HCT116 (cell line): Measurements from ENCODE around the gene PPEF2. TPM values are rescaled to one million over a fixed set of nuclear protein-coding genes. Genes with fewer than 3 reads are reported as not detected.

Experiments used
- ATAC-seq: fragments of 200-7000 bp; cut with Tn5 transposase; 2 replicates; pipeline ENCODE4 v1.9.1; 2020; ENCODE audit warnings: mild to moderate bottlenecking, moderate library complexity
- BruUV-seq: library from RNA; stranded (reverse); fragments of 400-500 nt; replicated peaks from 2 replicates; lab custom pipeline; 2021; lab: Mats Ljungman, UMichigan
- CTCF ChIA-PET: fragments of 300-600 bp; sonication (Branson Sonifier 250); formaldehyde crosslinking; loops from one replicate; lab custom pipeline; 2021; ENCODE audit warnings: antibody characterized with exemption; lab: Charles Lee
- POLR2A ChIA-PET: fragments of 300-600, 350-600 bp; sonication (Branson Sonifier 250); formaldehyde crosslinking; loops from one replicate; lab custom pipeline; 2021; ENCODE audit warnings: antibody characterized with exemption; lab: Charles Lee
- RAD21 ChIA-PET, 2 experiments: fragments of 300-600 bp; sonication (Branson Sonifier 250); formaldehyde crosslinking; loops; one replicate each; lab custom pipeline; 2023; ENCODE audit warnings: low total read pairs in 2 of 2; ENCODE audit not compliant: uncharacterized antibody in 2 of 2, unreplicated experiment in 2 of 2, low non-redundant PET in 1 of 2; lab: Charles Lee
- DNase-seq: peaks from one replicate; pipeline ENCODE4 v3.0.0-alpha.2; 2010; ENCODE audit warnings: low read depth, low spot score
- H2AFZ ChIP-seq: fragments of 200-600 bp; shearing (Covaris generic), sonication (generic); 2 replicates; pipeline ENCODE4 v1.6.1; 2017; ENCODE audit warnings: low read depth, mixed run types, mixed read lengths, antibody characterized with exemption, low read length; ENCODE audit not compliant: poor library complexity, severe bottlenecking
- H3K27ac ChIP-seq: 2 replicates; pipeline ENCODE4 v1.5.1; 2012; ENCODE audit warnings: low read depth, low read length
- H3K27me3 ChIP-seq: fragments of 200-600 bp; sonication (generic); 2 replicates; pipeline ENCODE4 v1.6.1; 2016; ENCODE audit warnings: mixed run types, low read length, mixed read lengths; ENCODE audit not compliant: insufficient read depth
- H3K36me3 ChIP-seq, 2 experiments: fragments of 200-500 bp in 1 of 2; fragments of 200-600 bp in 1 of 2; sonication (Bioruptor generic) in 1 of 2; sonication (generic) in 1 of 2; 2 replicates each; pipeline versions ENCODE4 v1.5.1 to v1.6.1; 2014 to 2016; ENCODE audit warnings: low read length in 2 of 2, inconsistent platforms in 1 of 2, mixed read lengths in 1 of 2, mixed run types in 1 of 2; ENCODE audit not compliant: insufficient read depth in 2 of 2, control insufficient read depth in 1 of 2
- H3K4me1 ChIP-seq, 2 experiments: fragments of 200-600 bp in 1 of 2; sonication (generic) in 1 of 2; 2 replicates each; pipeline versions ENCODE4 v1.5.1 to v1.6.1; 2012 to 2017; ENCODE audit warnings: low read length in 2 of 2, inconsistent platforms in 1 of 2, mild to moderate bottlenecking in 1 of 2, mixed read lengths in 1 of 2, mixed run types in 1 of 2, moderate library complexity in 1 of 2; ENCODE audit not compliant: insufficient read depth in 2 of 2, control insufficient read depth in 1 of 2
- H3K4me2 ChIP-seq: fragments of 200-600 bp; sonication (generic); 2 replicates; pipeline ENCODE4 v1.6.1; 2017; ENCODE audit warnings: mixed run types, low read length, mixed read lengths
- H3K4me3 ChIP-seq, 2 experiments: fragments of 200-600 bp in 1 of 2; sonication (generic) in 1 of 2; replicated peaks in 1 of 2; 2 replicates each; pipeline ENCODE4 v1.5.1; 2011 to 2016; ENCODE audit warnings: low read length in 2 of 2, control low read depth in 1 of 2, low read depth in 1 of 2, mild to moderate bottlenecking in 1 of 2, mixed read lengths in 1 of 2, mixed run types in 1 of 2
- H3K79me2 ChIP-seq: fragments of 200-600 bp; sonication (generic); 2 replicates; pipeline ENCODE4 v1.6.1; 2017; ENCODE audit warnings: mild to moderate bottlenecking, mixed run types, low read length, moderate library complexity, mixed read lengths; ENCODE audit not compliant: insufficient read depth
- H3K9ac ChIP-seq: fragments of 200-600 bp; sonication (generic); 2 replicates; pipeline ENCODE4 v1.6.1; 2016; ENCODE audit warnings: low read length, mixed read lengths
- H3K9me2 ChIP-seq: fragments of 200-600 bp; sonication (generic), shearing (Covaris generic); 2 replicates; pipeline ENCODE4 v1.6.1; 2017; ENCODE audit warnings: mixed run types, mild to moderate bottlenecking, moderate library complexity; ENCODE audit not compliant: insufficient read depth
- H3K9me3 ChIP-seq, 2 experiments: fragments of 200-500 bp in 1 of 2; fragments of 200-600 bp in 1 of 2; sonication (Bioruptor generic) in 1 of 2; sonication (generic) in 1 of 2; 2 replicates each; pipeline ENCODE4 v1.6.1; 2014 to 2017; ENCODE audit warnings: low read length in 2 of 2, mixed read lengths in 2 of 2, inconsistent platforms in 1 of 2, low read depth in 1 of 2, mild to moderate bottlenecking in 1 of 2, mixed run types in 1 of 2, moderate library complexity in 1 of 2; ENCODE audit not compliant: control insufficient read depth in 1 of 2, insufficient read depth in 1 of 2
- H4K20me1 ChIP-seq: fragments of 200-600 bp; sonication (generic), shearing (Covaris generic); 2 replicates; pipeline ENCODE4 v1.6.1; 2017; ENCODE audit warnings: mixed run types, mild to moderate bottlenecking, moderate library complexity; ENCODE audit not compliant: insufficient read depth
- EZH2 ChIP-seq: fragments of 200-600 bp; sonication (generic); IDR thresholded peaks from 2 replicates; pipeline ENCODE4 v1.6.1; 2017; ENCODE audit warnings: antibody characterized with exemption, mixed run types
- SP1 ChIP-seq: IDR thresholded peaks from 2 replicates; pipeline ENCODE4 v1.6.1; 2012; ENCODE audit warnings: low read depth
- SRF ChIP-seq: IDR thresholded peaks from 2 replicates; pipeline ENCODE4 v1.6.1; 2012; ENCODE audit warnings: low read depth
- intact Hi-C: fragments of 100-400 bp; cut with micrococcal nuclease; formaldehyde crosslinking; loops from 2 replicates; pipeline ENCODE4 v1.10.0; 2022
- total RNA-seq: library from RNA; stranded (reverse); gene quantifications from one replicate; pipeline ENCODE4 v1.2.1, GENCODE V29; 2021; ENCODE audit not compliant: unreplicated experiment
- TF ChIP-seq, protein P1 (sequence below): IDR thresholded peaks from 2 replicates; pipeline ENCODE4 v1.6.1; 2012; ENCODE audit warnings: low read depth
- TF ChIP-seq, protein P2 (sequence below): IDR thresholded peaks from 2 replicates; pipeline ENCODE4 v1.6.1; 2011; ENCODE audit warnings: mild to moderate bottlenecking, low read length, moderate library complexity; ENCODE audit not compliant: insufficient replicate concordance; ENCODE audit errors: extremely low read depth

Gene PPEF2
- total RNA-seq, 1 experiment from 2014 or later: not detected

DNA sequence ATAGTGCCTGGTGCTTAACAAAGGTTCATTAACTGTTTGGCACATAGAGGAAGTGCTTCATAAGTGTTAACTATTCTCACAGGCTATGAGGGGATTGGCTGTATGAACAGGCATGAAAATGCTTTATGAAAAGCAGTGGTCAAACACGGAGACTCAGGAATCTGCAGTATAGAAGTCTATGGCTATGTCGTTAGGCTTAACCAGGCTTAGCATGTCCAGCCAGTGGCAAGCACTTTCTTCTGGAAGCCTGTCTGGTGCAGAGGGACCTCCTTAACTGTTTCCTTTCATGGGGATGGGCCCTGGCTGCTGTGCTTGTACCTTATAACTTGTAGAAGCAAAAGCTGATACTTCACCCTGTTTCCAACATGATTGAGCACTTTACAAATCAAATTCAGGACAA lies 78.4 kb downstream of the PPEF2 start:
- Histone ChIP-seq H3K4me1 (peaks cover 5 to 6% of the 10 kb centered on the region in 2 experiments; a peak in 3 of 4 replicates), H3K36me3 (0 out of 4 replicates have a peak, but pooled peaks cover 0 to 2% of the 10 kb centered on the region in 2 experiments), H3K9me2 (no peaks in the 10 kb centered on the region), H3K4me2 (no peak overlapping the region), H2AFZ (no peak overlapping the region), H3K79me2 (no peaks in the 10 kb centered on the region), H3K9ac (no peak overlapping the region), H3K27me3 (no peaks in the 10 kb centered on the region), H4K20me1 (no peaks in the 10 kb centered on the region), H3K27ac (no peak overlapping the region), H3K4me3 (no peak overlapping the region), H3K9me3 (no peaks in the 10 kb centered on the region)
- POLR2A ChIA-PET: no interaction called here
- BruUV-seq: no TSS peak
- RAD21 ChIA-PET: no interaction called here
- intact Hi-C loops: no loop called here
- CTCF ChIA-PET: no interaction called here
- DNase-seq (no peak), ATAC-seq (peak; percentile 30; the same call in 1 of the 2 replicates)
- TF ChIP-seq SP1: no peak
- TF ChIP-seq, protein P1, sequence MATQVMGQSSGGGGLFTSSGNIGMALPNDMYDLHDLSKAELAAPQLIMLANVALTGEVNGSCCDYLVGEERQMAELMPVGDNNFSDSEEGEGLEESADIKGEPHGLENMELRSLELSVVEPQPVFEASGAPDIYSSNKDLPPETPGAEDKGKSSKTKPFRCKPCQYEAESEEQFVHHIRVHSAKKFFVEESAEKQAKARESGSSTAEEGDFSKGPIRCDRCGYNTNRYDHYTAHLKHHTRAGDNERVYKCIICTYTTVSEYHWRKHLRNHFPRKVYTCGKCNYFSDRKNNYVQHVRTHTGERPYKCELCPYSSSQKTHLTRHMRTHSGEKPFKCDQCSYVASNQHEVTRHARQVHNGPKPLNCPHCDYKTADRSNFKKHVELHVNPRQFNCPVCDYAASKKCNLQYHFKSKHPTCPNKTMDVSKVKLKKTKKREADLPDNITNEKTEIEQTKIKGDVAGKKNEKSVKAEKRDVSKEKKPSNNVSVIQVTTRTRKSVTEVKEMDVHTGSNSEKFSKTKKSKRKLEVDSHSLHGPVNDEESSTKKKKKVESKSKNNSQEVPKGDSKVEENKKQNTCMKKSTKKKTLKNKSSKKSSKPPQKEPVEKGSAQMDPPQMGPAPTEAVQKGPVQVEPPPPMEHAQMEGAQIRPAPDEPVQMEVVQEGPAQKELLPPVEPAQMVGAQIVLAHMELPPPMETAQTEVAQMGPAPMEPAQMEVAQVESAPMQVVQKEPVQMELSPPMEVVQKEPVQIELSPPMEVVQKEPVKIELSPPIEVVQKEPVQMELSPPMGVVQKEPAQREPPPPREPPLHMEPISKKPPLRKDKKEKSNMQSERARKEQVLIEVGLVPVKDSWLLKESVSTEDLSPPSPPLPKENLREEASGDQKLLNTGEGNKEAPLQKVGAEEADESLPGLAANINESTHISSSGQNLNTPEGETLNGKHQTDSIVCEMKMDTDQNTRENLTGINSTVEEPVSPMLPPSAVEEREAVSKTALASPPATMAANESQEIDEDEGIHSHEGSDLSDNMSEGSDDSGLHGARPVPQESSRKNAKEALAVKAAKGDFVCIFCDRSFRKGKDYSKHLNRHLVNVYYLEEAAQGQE: no peak
- no peak for TF ChIP-seq EZH2
- no peak for TF ChIP-seq SRF
- TF ChIP-seq, protein P2, sequence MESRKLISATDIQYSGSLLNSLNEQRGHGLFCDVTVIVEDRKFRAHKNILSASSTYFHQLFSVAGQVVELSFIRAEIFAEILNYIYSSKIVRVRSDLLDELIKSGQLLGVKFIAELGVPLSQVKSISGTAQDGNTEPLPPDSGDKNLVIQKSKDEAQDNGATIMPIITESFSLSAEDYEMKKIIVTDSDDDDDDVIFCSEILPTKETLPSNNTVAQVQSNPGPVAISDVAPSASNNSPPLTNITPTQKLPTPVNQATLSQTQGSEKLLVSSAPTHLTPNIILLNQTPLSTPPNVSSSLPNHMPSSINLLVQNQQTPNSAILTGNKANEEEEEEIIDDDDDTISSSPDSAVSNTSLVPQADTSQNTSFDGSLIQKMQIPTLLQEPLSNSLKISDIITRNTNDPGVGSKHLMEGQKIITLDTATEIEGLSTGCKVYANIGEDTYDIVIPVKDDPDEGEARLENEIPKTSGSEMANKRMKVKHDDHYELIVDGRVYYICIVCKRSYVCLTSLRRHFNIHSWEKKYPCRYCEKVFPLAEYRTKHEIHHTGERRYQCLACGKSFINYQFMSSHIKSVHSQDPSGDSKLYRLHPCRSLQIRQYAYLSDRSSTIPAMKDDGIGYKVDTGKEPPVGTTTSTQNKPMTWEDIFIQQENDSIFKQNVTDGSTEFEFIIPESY: no peak
